ENCODE results near the gene PHOX2B.
"Not testable (repeated sequence)": the region's sequence is repeated elsewhere in the genome, so short reads cannot be mapped to it uniquely, and the experiment has no call there.

Gene PHOX2B

DNA sequence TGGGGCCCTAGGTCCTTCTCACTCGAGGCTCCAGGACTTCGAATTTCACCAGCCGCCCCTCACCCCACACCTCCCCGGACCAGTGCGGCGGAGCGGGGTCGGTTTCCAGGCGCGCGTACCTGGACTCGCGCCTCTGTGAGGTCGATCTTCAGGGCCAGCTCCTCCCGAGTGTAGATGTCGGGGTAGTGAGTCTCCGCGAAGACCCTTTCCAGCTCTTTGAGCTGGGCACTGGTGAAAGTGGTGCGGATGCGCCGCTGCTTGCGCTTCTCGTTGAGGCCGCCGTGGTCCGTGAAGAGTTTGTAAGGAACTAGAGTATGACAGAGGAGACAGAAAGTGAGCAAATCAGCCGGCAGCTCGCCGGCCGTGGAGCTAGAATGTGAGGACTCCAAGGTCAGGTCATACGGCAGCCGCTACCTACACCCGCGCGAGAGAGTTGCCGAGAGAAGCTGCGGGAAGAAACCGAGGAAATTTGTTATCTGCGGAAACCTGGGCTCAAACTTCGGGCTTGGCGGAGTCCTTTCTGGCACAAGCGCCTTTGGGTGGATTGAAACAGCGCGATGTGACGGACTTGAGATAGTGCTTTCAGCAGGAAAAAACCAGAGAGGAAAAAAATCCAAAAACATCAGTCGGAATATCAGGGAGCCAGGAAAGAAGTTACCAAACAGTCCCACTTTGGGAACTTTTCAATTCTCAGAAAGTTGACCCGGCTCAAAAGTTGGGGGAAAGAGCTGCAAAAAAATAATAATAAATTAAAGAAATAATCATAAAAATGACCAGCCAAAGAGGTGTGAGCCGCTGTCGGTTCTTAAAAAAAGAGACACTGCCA lies 1.1 kb downstream of the PHOX2B start:
- DNase-seq, result no peak

DNA sequence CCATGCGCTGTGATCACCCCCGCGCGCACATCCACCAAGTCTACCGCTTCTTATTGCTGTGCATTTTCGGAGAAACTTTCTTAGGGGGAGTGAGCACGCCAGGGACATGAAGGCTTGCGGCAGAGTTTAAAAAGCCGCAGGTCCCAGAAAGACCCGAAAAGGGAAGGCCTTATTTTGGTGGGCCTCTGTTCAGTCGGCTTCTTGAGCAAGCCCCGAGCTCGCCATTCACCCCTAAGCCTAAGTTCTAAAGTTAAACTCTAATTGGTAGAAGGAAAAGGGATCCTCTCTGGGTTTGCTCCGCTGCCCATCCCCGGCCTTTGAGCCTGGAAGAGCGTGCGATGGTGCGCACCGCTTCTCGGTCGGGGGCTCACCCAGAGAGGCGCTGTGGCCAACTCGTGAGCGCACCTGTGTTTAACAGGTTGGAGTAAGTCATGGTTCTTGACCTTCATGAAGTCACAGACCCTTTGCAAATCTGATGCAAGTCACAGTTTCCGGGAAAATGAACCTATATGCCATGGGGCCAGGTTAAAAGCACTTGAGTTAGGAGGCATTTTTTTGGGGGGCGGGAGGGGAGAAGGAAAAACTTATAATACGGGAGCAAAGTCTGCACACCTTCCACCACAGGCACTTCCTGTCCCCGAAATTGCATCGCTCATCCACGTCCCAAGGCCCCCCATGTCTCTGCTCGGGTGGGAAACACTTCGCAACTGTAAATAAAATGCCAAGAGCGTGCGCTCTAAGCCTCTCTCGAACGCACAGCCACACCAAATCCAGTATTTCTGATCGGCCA lies 1.9 kb downstream of the PHOX2B start:
- no peak for DNase-seq

GRCh38 chr4:41746025-41746439 lies 2.5 kb downstream of the PHOX2B start:
- DNase-seq, result no peak

DNA sequence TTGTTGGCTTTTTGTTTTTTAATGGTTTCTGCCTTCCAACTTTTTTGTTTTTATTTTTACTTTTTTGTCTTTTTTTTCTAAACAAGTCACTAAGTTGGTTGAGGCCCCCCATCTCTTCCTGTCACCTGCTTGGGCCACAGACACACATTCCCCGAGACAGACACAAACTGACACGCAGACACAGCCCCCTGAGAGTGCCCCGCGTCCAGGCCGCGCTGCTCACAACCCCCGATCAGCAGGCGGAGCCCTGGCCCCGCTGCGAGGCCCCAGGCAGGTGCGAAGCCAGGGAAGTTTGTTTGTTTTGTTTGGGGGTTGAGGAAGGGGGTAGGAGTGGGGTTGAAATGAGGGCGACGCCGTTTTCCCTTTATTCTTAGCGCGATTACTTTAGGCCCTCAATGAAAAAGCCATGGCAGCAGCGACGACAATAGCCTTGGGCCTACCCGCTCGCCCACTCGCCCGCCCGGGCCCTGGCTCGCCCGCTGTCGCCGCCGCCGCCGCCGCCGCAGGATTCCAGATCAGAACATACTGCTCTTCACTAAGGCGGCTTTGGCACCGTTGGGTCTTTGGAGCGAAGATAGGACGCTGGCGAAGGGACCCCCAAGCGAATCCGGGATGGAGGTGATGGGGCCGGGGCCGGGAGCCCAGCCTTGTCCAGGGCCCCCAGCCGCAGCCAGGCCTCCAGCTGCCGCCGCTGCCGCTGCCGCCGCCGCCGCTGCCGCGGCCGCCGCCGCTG lies 3.1 kb downstream of the PHOX2B start:
- no peak for DNase-seq

- no peak for DNase-seq
These were observed 3.8 kb downstream of the PHOX2B start for GRCh38 chr4:41744572-41745291.

DNA sequence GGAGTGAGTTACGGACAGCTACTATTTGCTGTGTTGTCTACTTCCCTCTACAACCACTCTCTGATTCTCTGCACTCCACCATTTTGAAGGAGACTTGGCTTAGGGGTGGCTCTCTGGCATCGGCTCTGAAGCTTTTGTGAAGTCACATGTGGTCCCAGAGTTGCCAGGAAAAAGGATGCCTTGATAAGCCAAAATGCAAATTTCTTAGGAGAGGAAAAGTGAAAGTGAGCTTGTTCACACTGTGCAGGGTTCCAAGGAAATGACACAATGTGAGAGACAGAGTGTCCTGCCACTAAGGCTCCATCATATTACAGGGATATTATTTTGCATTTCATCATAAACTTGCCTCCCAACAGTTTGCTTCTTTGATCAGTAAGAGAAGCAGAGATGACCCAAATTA lies 7.2 kb downstream of the PHOX2B start:
- DNase-seq, result no peak

- not testable (repeated sequence) for DNase-seq
These were observed 11.0 kb downstream of the PHOX2B start for GRCh38 chr4:41737491-41737890.

DNA sequence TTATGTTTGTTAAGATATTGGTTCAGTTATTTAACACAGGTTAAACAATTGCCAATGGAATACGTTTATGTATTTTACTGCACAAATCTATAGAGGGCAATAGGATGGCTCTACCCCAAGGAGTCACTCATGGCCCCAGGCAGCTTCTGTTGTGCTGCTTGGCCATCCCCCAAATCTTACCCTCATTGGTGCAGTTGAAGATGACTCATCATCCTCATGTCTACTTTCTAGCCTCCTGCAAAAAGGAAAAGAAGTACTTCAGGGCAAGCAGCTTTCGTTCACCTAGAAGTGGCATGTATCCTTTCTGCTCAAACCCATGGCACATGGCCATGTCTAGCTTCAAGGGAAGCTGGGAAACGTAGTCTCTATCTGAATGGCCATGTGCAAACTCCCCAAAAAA lies 14.2 kb downstream of the PHOX2B start:
- no peak for DNase-seq

DNA sequence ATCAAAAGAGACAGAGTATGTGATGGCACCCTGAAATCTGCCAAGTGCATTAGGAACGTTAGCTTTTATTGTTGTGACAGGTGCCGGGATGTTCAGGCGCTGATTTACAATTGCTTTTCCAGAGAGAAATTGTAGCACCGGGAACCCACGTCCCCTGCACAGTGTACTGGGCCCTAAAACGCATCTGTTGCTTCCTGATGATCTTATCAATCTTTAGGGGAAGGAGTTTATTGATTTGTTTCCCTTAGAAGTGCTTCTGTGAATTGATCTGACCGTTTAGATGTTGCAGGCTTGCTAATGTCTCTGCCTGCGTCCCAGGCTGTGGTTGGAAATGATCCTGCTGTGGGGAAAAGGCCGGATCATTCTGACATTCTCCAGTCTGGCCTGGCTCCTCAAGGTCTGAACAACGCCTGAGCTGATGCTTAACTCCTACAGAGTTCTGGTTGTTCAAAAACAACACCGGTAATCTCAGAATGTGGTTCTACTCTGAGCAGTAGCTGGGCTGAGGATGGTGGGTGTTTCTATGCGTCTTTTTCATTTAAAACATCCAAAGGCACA lies 16.9 kb downstream of the PHOX2B start:
- DNase-seq, result no peak

DNA sequence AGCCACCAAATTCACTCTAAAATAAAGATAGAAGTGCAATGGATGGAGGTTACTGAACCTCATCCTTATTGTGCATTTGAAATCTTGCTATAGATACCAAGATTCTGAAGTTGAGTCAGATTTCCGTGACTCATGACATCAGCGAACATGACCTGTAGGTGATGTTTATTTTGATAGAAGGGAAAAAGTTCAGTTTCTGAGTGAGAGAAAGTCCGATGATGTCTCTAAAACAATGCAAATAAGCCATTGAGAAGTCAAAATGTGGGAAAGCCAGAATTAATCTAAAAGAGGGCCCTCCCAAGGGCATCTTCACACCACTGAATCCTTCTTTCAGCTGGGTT lies 20.0 kb downstream of the PHOX2B start:
- DNase-seq, result no peak

GRCh38 chr4:41727861-41728572 lies 20.5 kb downstream of the PHOX2B start:
- no peak for DNase-seq

DNA sequence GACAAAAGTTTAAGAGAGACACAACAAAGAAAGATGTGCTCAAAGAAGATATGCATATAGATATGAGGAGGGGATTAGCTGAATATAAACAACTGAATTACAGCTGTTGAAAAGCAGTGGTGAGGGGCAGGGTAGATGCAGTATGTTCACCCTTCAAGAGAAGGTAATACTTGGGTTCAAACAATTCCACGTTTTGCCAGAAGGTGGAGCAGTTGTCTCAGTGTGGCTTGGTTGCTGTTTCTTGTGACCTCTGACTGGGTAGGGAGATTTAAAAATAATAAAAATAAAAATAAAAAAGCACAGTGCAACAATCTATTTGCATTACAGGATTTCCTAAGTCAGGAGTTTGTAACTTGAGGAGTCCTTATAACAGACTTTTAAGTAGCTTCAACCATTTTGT lies 23.3 kb downstream of the PHOX2B start:
- no peak for DNase-seq

DNA sequence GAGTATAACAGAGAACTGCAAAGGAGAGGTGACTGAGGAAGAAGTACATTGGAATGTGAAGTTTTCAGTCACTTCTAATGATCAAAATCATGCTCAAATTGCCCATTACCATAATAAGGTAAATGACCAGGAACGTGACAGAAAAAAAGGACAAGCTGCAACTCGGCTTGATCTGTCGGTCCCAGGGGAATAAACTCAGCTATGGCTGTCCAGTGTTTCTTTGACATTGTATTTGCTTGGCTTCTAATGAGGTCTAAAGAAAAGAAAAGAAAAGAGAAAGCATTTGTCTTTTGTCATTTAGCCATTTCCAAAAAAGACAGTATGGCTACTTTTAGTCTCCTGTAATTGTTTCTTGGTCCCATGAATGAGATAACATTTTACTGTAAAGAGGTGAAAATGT lies 25.2 kb downstream of the PHOX2B start:
- no peak for DNase-seq

GRCh38 chr4:41722181-41722580 lies 26.3 kb downstream of the PHOX2B start:
- DNase-seq, result no peak

GRCh38 chr4:41719417-41719816 lies 29.1 kb downstream of the PHOX2B start:
- no peak for DNase-seq

- no peak for DNase-seq
These were observed 29.6 kb downstream of the PHOX2B start for GRCh38 chr4:41718907-41719306.

GRCh38 chr4:41715155-41715554 lies 33.4 kb downstream of the PHOX2B start:
- DNase-seq, result no peak

DNA sequence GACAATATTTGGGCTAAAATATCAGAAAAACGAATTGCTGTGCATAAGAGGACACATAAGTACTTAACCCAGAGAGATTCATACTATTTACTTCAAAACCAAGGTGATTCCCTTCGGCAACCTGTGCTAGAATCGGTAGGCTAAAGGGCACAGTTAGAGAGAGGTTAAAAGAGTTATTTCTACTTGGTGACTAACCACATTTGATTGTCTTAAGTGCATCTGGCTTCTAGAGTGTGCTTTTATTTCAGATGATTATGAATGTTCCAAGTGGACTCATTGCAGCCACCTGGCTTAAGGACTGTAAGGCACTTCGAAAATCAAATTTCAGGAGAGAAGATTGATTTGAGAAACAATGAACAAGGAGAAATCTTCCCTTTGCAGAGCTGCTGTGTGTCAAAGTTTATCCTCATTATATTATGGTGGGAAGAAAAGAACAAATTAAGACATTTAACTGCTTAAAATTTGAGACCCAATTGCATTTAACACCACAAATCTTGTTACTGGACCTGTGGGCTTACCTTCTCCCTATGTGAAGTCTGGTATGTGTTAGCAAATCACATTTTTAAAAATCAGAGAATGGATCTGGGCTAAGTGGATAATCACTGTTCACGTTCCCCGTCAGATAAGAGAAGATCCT lies 34.0 kb downstream of the PHOX2B start:
- no peak for DNase-seq

- DNase-seq, result no peak
These were observed 34.8 kb downstream of the PHOX2B start for GRCh38 chr4:41713768-41714167.

- DNase-seq, result no peak
These were observed 36.1 kb downstream of the PHOX2B start for GRCh38 chr4:41712425-41712824.

DNA sequence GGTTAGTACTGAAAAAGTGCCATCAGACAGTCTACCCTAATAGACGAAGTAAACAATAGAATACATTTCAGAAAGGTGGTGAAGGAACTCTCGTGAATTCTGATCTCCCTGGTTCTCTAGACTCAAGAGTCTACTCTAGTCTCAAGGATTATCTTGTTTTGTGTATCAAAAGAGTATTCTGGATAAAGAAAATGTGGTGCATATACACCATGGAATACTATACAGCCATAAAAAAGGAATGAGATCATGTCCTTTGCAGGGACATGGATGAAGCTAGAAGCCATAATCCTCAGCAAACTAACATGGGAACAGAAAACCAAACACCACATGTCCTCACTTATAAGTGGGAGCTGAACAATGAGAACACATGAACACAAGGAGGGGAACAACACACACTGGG lies 36.9 kb downstream of the PHOX2B start:
- not testable (repeated sequence) for DNase-seq

Data from CD4-positive, alpha-beta T cell treated with Interleukin-17A for 4 hours (primary cell).